Thoracic aorta (tissue), 2 donors: ENCODE results near the gene TMEM150A. TPM values are rescaled to one million over a fixed set of nuclear protein-coding genes. Genes with fewer than 3 reads are reported as not detected.
"Not testable (repeated sequence)": the region's sequence is repeated elsewhere in the genome, so short reads cannot be mapped to it uniquely, and the experiment has no call there.

Source experiments
- ATAC-seq: fragments of 150-250 bp; one replicate; pipeline ENCODE4 v1.8.0; 2017; ENCODE audit warnings: low read depth; ENCODE audit not compliant: insufficient number of reproducible peaks, low FRiP score
- DNase-seq: peaks from one replicate; pipeline ENCODE4 v3.0.0-alpha.2; 2020; ENCODE audit warnings: low spot score
- H3K27ac ChIP-seq, 2 donors: fragments of 200-600 bp; sonication (generic); 1 replicate in 1 of 2; 2 replicates in 1 of 2; pipeline ENCODE4 v1.5.1; 2016; ENCODE audit warnings: mild to moderate bottlenecking in 2 of 2, moderate library complexity in 2 of 2
- H3K27me3 ChIP-seq: fragments of 200-600 bp; sonication (generic); replicated peaks from 2 replicates; pipeline ENCODE4 v1.6.0; 2016; ENCODE audit warnings: mild to moderate bottlenecking; ENCODE audit not compliant: insufficient read depth
- H3K36me3 ChIP-seq: fragments of 200-600 bp; sonication (generic); one replicate; pipeline ENCODE4 v1.5.1; 2016
- H3K4me1 ChIP-seq, 2 donors: fragments of 200-600 bp; sonication (generic); 1 replicate in 1 of 2; 2 replicates in 1 of 2; pipeline versions ENCODE4 v1.5.1 to v1.6.0; 2016; ENCODE audit warnings: low read depth in 2 of 2, mild to moderate bottlenecking in 1 of 2; ENCODE audit not compliant: control insufficient read depth in 1 of 2
- H3K4me3 ChIP-seq: fragments of 200-600 bp; sonication (generic); 2 replicates; pipeline ENCODE4 v1.5.1; 2016; ENCODE audit warnings: mild to moderate bottlenecking
- H3K9me3 ChIP-seq: fragments of 200-600 bp; sonication (generic); 2 replicates; pipeline ENCODE4 v1.5.1; 2016
- CTCF ChIP-seq: fragments of 200-600 bp; sonication (generic); IDR thresholded peaks from one replicate; pipeline ENCODE4 v1.5.1; 2019; ENCODE audit warnings: antibody characterized with exemption
- total RNA-seq, 2 donors: library from RNA; depleted of rRNA; stranded (reverse); fragments of >200 nt; gene quantifications; one replicate each; pipeline versions ENCODE4 v1.1.0 to v1.2.3, GENCODE V29; 2016

The TMEM150A gene
- total RNA-seq, 2 donors from 2014 or later, result 25.7 to 26.3 TPM

GRCh38 chr2:85561280-85562212 is 41.0 kb downstream of the TMEM150A start, which contains the start of gene GGCX:
Gene GGCX (minus strand): TSS chr2:85561493. CDS start chr2:85561428, 65 bp downstream.
- ATAC-seq, result peak; percentile 94
- no peaks in the 10 kb centered on the region for H3K9me3 ChIP-seq

GRCh38 chr2:85560812-85561279 is 41.7 kb downstream of the TMEM150A start:
- H3K27me3 ChIP-seq, result no peaks in the 10 kb centered on the region
- H3K9me3 ChIP-seq, result no peaks in the 10 kb centered on the region
- peaks cover 9 to 22% of the 10 kb centered on the region in 2 donors for H3K4me1 ChIP-seq
- H3K36me3 ChIP-seq, result peaks cover 3% of the 10 kb centered on the region
- peak overlapping the region; percentile 74 to 85 for H3K27ac ChIP-seq
- TF ChIP-seq CTCF, result no peak
- DNase-seq (no peak), ATAC-seq (peak; percentile 48)
- peak overlapping the region; percentile 98 for H3K4me3 ChIP-seq

More at GRCh38 chr2:85561280-85562212, 41.0 kb downstream of the TMEM150A start, which contains the start of gene GGCX:
- DNase-seq, result peak; percentile 81
- peak; percentile 34 for TF ChIP-seq CTCF
- Histone ChIP-seq H3K27ac (peak within 1 kb of the TSS; percentile 74 to 85), H3K27me3 (no peaks in the 10 kb centered on the region), H3K4me1 (peaks cover 9 to 22% of the 10 kb centered on the region in 2 donors), H3K4me3 (peak within 1 kb of the TSS; percentile 98), H3K36me3 (peaks cover 3% of the 10 kb centered on the region)

- H3K9me3 ChIP-seq, DNase-seq, H3K36me3 ChIP-seq, H3K27me3 ChIP-seq, ATAC-seq, H3K27ac ChIP-seq: not testable (repeated sequence)
- H3K4me3 ChIP-seq, result peak overlapping the region; percentile 98
- H3K4me1 ChIP-seq, result peaks cover 9 to 22% of the 10 kb centered on the region in 2 donors
Measured at GRCh38 chr2:85560403-85560726, 42.1 kb downstream of the TMEM150A start.

- ATAC-seq (no peak), DNase-seq (no peak)
- no peaks in the 10 kb centered on the region for H3K9me3 ChIP-seq
- no peak for TF ChIP-seq CTCF
- no peaks in the 10 kb centered on the region for H3K27me3 ChIP-seq
- peaks cover 23% of the 10 kb centered on the region for H3K36me3 ChIP-seq
- no peak overlapping the region for H3K4me3 ChIP-seq
- no peak overlapping the region for H3K27ac ChIP-seq
- H3K4me1 ChIP-seq, result peaks cover 9 to 22% of the 10 kb centered on the region in 2 donors
Measured at GRCh38 chr2:85558160-85558559, 44.3 kb downstream of the TMEM150A start.

- no peak for DNase-seq
- Histone ChIP-seq H3K27me3 (no peaks in the 10 kb centered on the region), H3K9me3 (no peaks in the 10 kb centered on the region), H3K27ac (no peak overlapping the region), H3K4me3 (no peak overlapping the region), H3K4me1 (peaks cover 9 to 19% of the 10 kb centered on the region in 2 donors), H3K36me3 (peaks cover 30% of the 10 kb centered on the region)
- no peak for ATAC-seq
- TF ChIP-seq CTCF, result no peak
Measured at GRCh38 chr2:85557130-85557529, 45.4 kb downstream of the TMEM150A start.
